Heart right ventricle (tissue), 16 donors: ENCODE results near the gene PALS1. TPM values are rescaled to one million over a fixed set of nuclear protein-coding genes. Genes with fewer than 3 reads are reported as not detected.

Experiments
- ATAC-seq, 8 donors: fragments of 200-7000 bp; cut with Tn5 transposase; one replicate each; pipeline ENCODE4 v1.9.1; 2020; ENCODE audit warnings: mild to moderate bottlenecking in 8 of 8, moderate library complexity in 8 of 8, moderate number of reproducible peaks in 1 of 8
- DNase-seq, 2 donors: peaks; one replicate each; pipeline ENCODE4 v3.0.0-alpha.2; 2020
- H3K27ac ChIP-seq, 10 donors: fragments of 200-600 bp; sonication (generic) in 2 of 10; one replicate each; pipeline versions ENCODE4 v1.5.0 to v1.8.0; 2020 to 2022; ENCODE audit warnings: mild to moderate bottlenecking in 3 of 10
- H3K27me3 ChIP-seq, 7 donors: fragments of 200-600 bp; one replicate each; pipeline ENCODE4 v1.8.0; 2021 to 2022; ENCODE audit warnings: mild to moderate bottlenecking in 2 of 7
- H3K36me3 ChIP-seq, 9 donors: fragments of 200-600 bp; sonication (generic) in 1 of 9; one replicate each; pipeline versions ENCODE4 v1.5.0 to v1.8.0; 2020 to 2022; ENCODE audit warnings: mild to moderate bottlenecking in 2 of 9
- H3K4me1 ChIP-seq, 9 donors: fragments of 200-600 bp; sonication (generic) in 1 of 9; one replicate each; pipeline versions ENCODE4 v1.5.0 to v1.8.0; 2020 to 2022; ENCODE audit warnings: mild to moderate bottlenecking in 4 of 9
- H3K4me3 ChIP-seq, 10 donors: fragments of 200-600 bp; sonication (generic) in 2 of 10; one replicate each; pipeline versions ENCODE4 v1.5.0 to v1.8.0; 2020 to 2022; ENCODE audit warnings: mild to moderate bottlenecking in 7 of 10, moderate library complexity in 2 of 10
- H3K9me3 ChIP-seq, 11 donors: fragments of 200-600 bp in 10 of 11; sonication (generic) in 2 of 11; one replicate each; pipeline versions ENCODE4 v1.5.0 to v1.8.0; 2013 to 2022; ENCODE audit warnings: mild to moderate bottlenecking in 2 of 11, control low read depth in 1 of 11, moderate library complexity in 1 of 11
- WGBS, 2 donors: extraction: QIAGEN DNeasy Blood & Tissue Kit; methylation state at CpG; one replicate each; pipeline ENCODE4 v1.1.7; 2013; ENCODE audit warnings: inconsistent platforms in 1 of 2; 5-methylcytosine and 5-hydroxymethylcytosine counted together
- intact Hi-C, 10 donors: fragments of 100-400 bp; cut with DNase I; formaldehyde crosslinking; loops; one replicate each; pipeline versions ENCODE4 v1.11.1 to v1.14.2; 2022
- polyA plus RNA-seq, 2 donors: library from polyadenylated mRNA; stranded (reverse); fragments of 200-250 nt; gene quantifications; one replicate each; pipeline ENCODE4 v1.2.3, GENCODE V29; 2013
- total RNA-seq, 10 donors: library from RNA; stranded (reverse); fragmentation: NEBNext Ultra II Directional in 3 of 10; extraction: Animal tissue kit (Norgen Biotek cat#: 25700) in 3 of 10; gene quantifications; one replicate each; pipeline versions ENCODE4 v1.2.1 to v1.2.4, GENCODE V29; 2021 to 2023
- TF ChIP-seq, protein P1 (sequence below), 9 donors: fragments of 200-600 bp; sonication (generic) in 2 of 9; IDR thresholded peaks; one replicate each; pipeline versions ENCODE4 v1.5.0 to v1.8.0; 2021 to 2022; ENCODE audit warnings: antibody characterized with exemption in 9 of 9, mild to moderate bottlenecking in 5 of 9, moderate library complexity in 1 of 9
- donor health status: Arrhythmogenic right ventricular cardiomyopathy.
- donor health status: ischemic (EF 13 %, LVEDD 7.1; RV severe dilation, severe dysfunction).
- donor health status: healthy with polysubstance abuse.
- donor health status: DM: no; HTN: yes; CAD: no.
- donor health status: DM: no; HTN: no; CAD: no.
- donor health status: ischemic (EF 25% LVEDD 6.9; RV normal size, moderate dysfunction).
- donor health status: ischemic (EF 25% LVEDD 5.7; RV mildly dilated, moderate dysfunction).
- donor health status: healthy.
- donor health status: DM: yes; HTN: yes; CAD: no.
- donor health status: Ischemic cardiomyopathy.
- donor health status: ischemic (EF 35%, LVEDD 5.7; RV mildly dilated, moderate dysfunction).
- donor health status: nonischemic (EF 11% LVEDD 7.7; RV severe dilation, severe dysfunction).
- donor health status: DM: yes; HTN: yes; CAD: no.
- donor health status: PGD.
- donor health status: ischemic (EF 29% LVEDD 5.4; RV normal size, mild dysfunction).
- donor health status: nonischemic (EF 23%, LVEDD 6.1; RV moderate dilation, normal function).

Gene PALS1
- total and polyA plus RNA-seq, 12 donors: 4.0 to 19.9 (median 13.7) TPM

DNA sequence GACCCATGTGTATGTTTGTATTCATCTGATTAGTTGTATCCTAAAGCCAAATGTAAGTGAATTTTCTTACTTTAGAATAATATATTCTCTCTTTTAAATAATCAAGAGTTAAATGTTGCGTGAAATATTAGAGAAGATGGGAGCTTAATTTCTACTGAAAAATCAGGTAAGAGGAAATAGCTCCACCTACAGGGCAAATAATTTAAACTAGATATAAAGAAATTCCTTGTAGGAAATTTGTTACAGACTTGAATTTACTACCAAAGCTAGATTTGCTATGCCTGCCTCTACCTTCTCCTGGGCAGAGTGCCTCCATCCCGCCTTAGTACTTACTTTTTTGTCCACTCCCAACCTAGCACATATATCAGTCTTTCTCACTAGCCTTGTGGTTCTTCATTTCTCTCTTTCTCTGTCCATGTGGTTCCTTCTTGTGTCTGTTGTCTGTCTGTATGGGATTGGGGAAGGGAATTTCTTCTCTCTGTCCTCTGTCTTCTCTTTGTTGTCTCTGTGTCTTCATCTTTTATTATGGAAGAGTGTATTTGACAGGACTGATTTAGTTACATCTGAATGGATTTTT lies 44.7 kb downstream of the PALS1 start:
- H3K27ac ChIP-seq: no peak overlapping the region
- no peaks in the 10 kb centered on the region for H3K27me3 ChIP-seq
- H3K4me3 ChIP-seq: no peak overlapping the region
- DNase-seq: no peak
- 35 to 48% methylated on average over 2 of the region's 2 CpGs for WGBS, 2 donors
- H3K9me3 ChIP-seq: no peaks in the 10 kb centered on the region
- ATAC-seq: no peak
- TF ChIP-seq, protein P1, sequence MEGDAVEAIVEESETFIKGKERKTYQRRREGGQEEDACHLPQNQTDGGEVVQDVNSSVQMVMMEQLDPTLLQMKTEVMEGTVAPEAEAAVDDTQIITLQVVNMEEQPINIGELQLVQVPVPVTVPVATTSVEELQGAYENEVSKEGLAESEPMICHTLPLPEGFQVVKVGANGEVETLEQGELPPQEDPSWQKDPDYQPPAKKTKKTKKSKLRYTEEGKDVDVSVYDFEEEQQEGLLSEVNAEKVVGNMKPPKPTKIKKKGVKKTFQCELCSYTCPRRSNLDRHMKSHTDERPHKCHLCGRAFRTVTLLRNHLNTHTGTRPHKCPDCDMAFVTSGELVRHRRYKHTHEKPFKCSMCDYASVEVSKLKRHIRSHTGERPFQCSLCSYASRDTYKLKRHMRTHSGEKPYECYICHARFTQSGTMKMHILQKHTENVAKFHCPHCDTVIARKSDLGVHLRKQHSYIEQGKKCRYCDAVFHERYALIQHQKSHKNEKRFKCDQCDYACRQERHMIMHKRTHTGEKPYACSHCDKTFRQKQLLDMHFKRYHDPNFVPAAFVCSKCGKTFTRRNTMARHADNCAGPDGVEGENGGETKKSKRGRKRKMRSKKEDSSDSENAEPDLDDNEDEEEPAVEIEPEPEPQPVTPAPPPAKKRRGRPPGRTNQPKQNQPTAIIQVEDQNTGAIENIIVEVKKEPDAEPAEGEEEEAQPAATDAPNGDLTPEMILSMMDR (IDR thresholded peaks at IDR 0.05): peak; percentile 43 to 78 (median 62)
- no peaks in the 10 kb centered on the region for H3K36me3 ChIP-seq
- no peaks in the 10 kb centered on the region for H3K4me1 ChIP-seq
- intact Hi-C loops: loop anchor here (2.0 to 10.0 kb wide), 6 partner anchors 119 to 929 kb away; no protein-coding TSS in a partner anchor

Other genes starting within 250 kb of the PALS1 start
- under 1 TPM in 1 of 10 donors, not detected in 9; 0.19 TPM for gene GARIN2, start 52.0 kb upstream of the PALS1 start, total RNA-seq
- not detected for gene GARIN2, start 52.0 kb upstream of the PALS1 start, polyA plus RNA-seq
- gene ATP6V1D, start 118.4 kb downstream of the PALS1 start, total RNA-seq: 100 to 1,000 TPM; 118 to 193 (median 175) TPM
- gene ATP6V1D, start 118.4 kb downstream of the PALS1 start, polyA plus RNA-seq: 100 to 1,000 TPM in 1 of 2 donors, 10 to 100 TPM in 1; 64.3 to 117 TPM
- 100 to 1,000 TPM in 2 of 10 donors, 10 to 100 TPM in 8; 82.3 to 118 (median 94.3) TPM for gene EIF2S1, start 118.9 kb downstream of the PALS1 start, total RNA-seq
- 100 to 1,000 TPM in 1 of 2 donors, 10 to 100 TPM in 1; 18.7 to 110 TPM for gene EIF2S1, start 118.9 kb downstream of the PALS1 start, polyA plus RNA-seq
- 1 to 10 TPM in 1 of 10 donors, under 1 TPM in 4, not detected in 5; 0.36 to 1.1 (median 0.74) TPM for gene PLEK2, start 170.7 kb downstream of the PALS1 start, total RNA-seq
- gene PLEK2, start 170.7 kb downstream of the PALS1 start, polyA plus RNA-seq: under 1 TPM; 0.51 to 0.61 TPM
- 1 to 10 TPM in 9 of 10 donors, under 1 TPM in 1; 1.00 to 5.9 (median 1.7) TPM for gene TMEM229B, start 247.3 kb downstream of the PALS1 start, total RNA-seq
- gene TMEM229B, start 247.3 kb downstream of the PALS1 start, polyA plus RNA-seq: under 1 TPM; 0.51 to 0.68 TPM